Epidermal melanocyte (primary cell): ENCODE data around the gene GTPBP2.
A peak's percentile ranks its signal among the peaks of the same experiment; 100 is the strongest.

Source experiments
- DNase-seq: peaks from one replicate; pipeline ENCODE4 v3.0.0; 2011; ENCODE audit warnings: low spot score; ENCODE audit not compliant: insufficient read length

GTPBP2 gene

GRCh38 chr6:43578748-43579147, 50.3 kb downstream of the GTPBP2 start:
- no peak for DNase-seq

GRCh38 chr6:43575772-43576551, 53.1 kb downstream of the GTPBP2 start, which contains the start of the genes POLH and XPO5:
TSS of gene POLH (plus strand) at chr6:43576185. CDS start at chr6:43582320, 6,135 bp downstream.
TSS of gene XPO5 (minus strand) at chr6:43576038. CDS start at chr6:43575864, 174 bp downstream.
- peak; percentile 92 for DNase-seq

- DNase-seq: no peak
These were observed 53.8 kb downstream of the GTPBP2 start for GRCh38 chr6:43575105-43575771.

GRCh38 chr6:43572015-43572414, 57.0 kb downstream of the GTPBP2 start:
- no peak for DNase-seq

GRCh38 chr6:43570876-43571441, 58.1 kb downstream of the GTPBP2 start:
- no peak for DNase-seq
